Thymus (tissue), 11 donors: ENCODE data around the gene SP110. TPM values are rescaled to one million over a fixed set of nuclear protein-coding genes. Genes with fewer than 3 reads are reported as not detected.

Source experiments
- DNase-seq, 9 donors: peaks; one replicate each; pipeline ENCODE4 v3.0.0-alpha.2; 2013; ENCODE audit warnings: low spot score in 9 of 9, low read depth in 6 of 9, missing footprints in 1 of 9
- H3K27ac ChIP-seq, 2 donors: one replicate each; pipeline ENCODE4 v1.5.1; 2013; ENCODE audit warnings: control low read depth in 1 of 2, low read depth in 1 of 2, low read length in 1 of 2, mild to moderate bottlenecking in 1 of 2, moderate library complexity in 1 of 2
- H3K27me3 ChIP-seq, 2 donors: one replicate each; pipeline ENCODE4 v1.5.1; 2013; ENCODE audit warnings: low read length in 1 of 2; ENCODE audit not compliant: control insufficient read depth in 2 of 2, insufficient read depth in 1 of 2
- H3K36me3 ChIP-seq, 2 donors: one replicate each; pipeline ENCODE4 v1.5.1; 2013; ENCODE audit warnings: low read length in 1 of 2, mild to moderate bottlenecking in 1 of 2, moderate library complexity in 1 of 2; ENCODE audit not compliant: control insufficient read depth in 2 of 2, insufficient read depth in 2 of 2
- H3K4me1 ChIP-seq, 2 donors: one replicate each; pipeline ENCODE4 v1.5.1; 2013; ENCODE audit warnings: low read length in 2 of 2; ENCODE audit not compliant: control insufficient read depth in 2 of 2, insufficient read depth in 2 of 2
- H3K4me3 ChIP-seq, 2 donors: one replicate each; pipeline ENCODE4 v1.5.1; 2013; ENCODE audit warnings: low read length in 2 of 2, control low read depth in 1 of 2, mild to moderate bottlenecking in 1 of 2
- H3K9me3 ChIP-seq, 2 donors: one replicate each; pipeline ENCODE4 v1.5.1; 2013; ENCODE audit warnings: low read length in 1 of 2, mild to moderate bottlenecking in 1 of 2; ENCODE audit not compliant: control insufficient read depth in 2 of 2, insufficient read depth in 1 of 2
- WGBS: extraction: QIAGEN DNeasy Blood & Tissue Kit; methylation state at CpG from one replicate; pipeline ENCODE4 v1.1.7; 2013; 5-methylcytosine and 5-hydroxymethylcytosine counted together
- polyA plus RNA-seq: library from polyadenylated mRNA; stranded (reverse); fragments of 200-250 nt; gene quantifications from one replicate; pipeline ENCODE4 v1.2.3, GENCODE V29; 2013
- total RNA-seq: library from RNA; stranded (reverse); fragments of 120-200 nt; gene quantifications from one replicate; pipeline ENCODE4 v1.2.4, GENCODE V29; 2013
- donor health status: healthy.

SP110 gene
- total and polyA plus RNA-seq, 2 donors, result 42.8 to 50.1 TPM

GRCh38 chr2:230184727-230185578 lies 34.8 kb downstream of the SP110 start:
- Histone ChIP-seq H3K27me3 (no peaks in the 10 kb centered on the region), H3K9me3 (no peaks in the 10 kb centered on the region), H3K27ac (no peak overlapping the region), H3K4me1 (no peaks in the 10 kb centered on the region), H3K36me3 (peaks cover 38 to 39% of the 10 kb centered on the region in 2 donors), H3K4me3 (no peak overlapping the region)
- WGBS, result 86% methylated on average over 10 of the region's 10 CpGs
- no peak for DNase-seq

- no peak overlapping the region for H3K27ac ChIP-seq
- no peak overlapping the region for H3K4me3 ChIP-seq
- DNase-seq, result no peak
- H3K27me3 ChIP-seq, result no peaks in the 10 kb centered on the region
- H3K9me3 ChIP-seq, result no peaks in the 10 kb centered on the region
- H3K36me3 ChIP-seq, result peaks cover 65 to 74% of the 10 kb centered on the region in 2 donors
- 98% methylated on average over 2 of the region's 2 CpGs for WGBS
- H3K4me1 ChIP-seq, result no peaks in the 10 kb centered on the region
These were observed 38.6 kb downstream of the SP110 start for GRCh38 chr2:230181195-230181594.

DNA sequence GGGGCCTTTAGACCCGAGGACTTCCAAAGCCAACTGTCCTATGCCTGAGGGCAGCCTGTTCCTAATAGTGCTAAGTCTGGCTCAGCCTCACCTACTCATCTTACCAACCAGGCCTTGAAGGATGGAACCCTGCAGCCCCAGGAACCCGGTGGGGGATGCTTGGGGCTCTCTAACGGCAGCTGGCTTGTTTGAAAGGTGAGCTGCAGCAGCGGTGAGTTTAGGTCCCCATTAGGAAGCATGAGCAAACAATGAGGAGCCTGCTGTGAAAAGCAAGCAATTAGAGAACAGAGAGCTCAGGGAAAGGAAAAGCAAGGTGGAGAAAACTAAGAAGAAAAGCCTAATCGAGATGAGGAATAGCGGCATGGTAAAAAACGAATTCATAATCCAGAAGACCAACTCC lies 39.9 kb downstream of the SP110 start:
- Histone ChIP-seq H3K36me3 (peaks cover 67 to 74% of the 10 kb centered on the region in 2 donors), H3K9me3 (no peaks in the 10 kb centered on the region), H3K4me1 (no peaks in the 10 kb centered on the region), H3K4me3 (no peak overlapping the region), H3K27me3 (no peaks in the 10 kb centered on the region), H3K27ac (no peak overlapping the region)
- 98% methylated on average over 7 of the region's 7 CpGs for WGBS
- DNase-seq, result no peak

- no peak overlapping the region for H3K4me3 ChIP-seq
- DNase-seq, result no peak
- H3K4me1 ChIP-seq, result no peaks in the 10 kb centered on the region
- H3K27ac ChIP-seq, result no peak overlapping the region
- no peaks in the 10 kb centered on the region for H3K9me3 ChIP-seq
- H3K27me3 ChIP-seq, result no peaks in the 10 kb centered on the region
- 91% methylated on average over 7 of the region's 7 CpGs for WGBS
- peaks cover 66 to 73% of the 10 kb centered on the region in 2 donors for H3K36me3 ChIP-seq
These were observed 41.0 kb downstream of the SP110 start for GRCh38 chr2:230178546-230179485.

- DNase-seq, result no peak
- H3K27me3 ChIP-seq, result no peaks in the 10 kb centered on the region
- 83% methylated on average over 3 of the region's 3 CpGs for WGBS
- no peaks in the 10 kb centered on the region for H3K9me3 ChIP-seq
- H3K27ac ChIP-seq, result no peak overlapping the region
- H3K36me3 ChIP-seq, result peaks cover 62 to 71% of the 10 kb centered on the region in 2 donors
- H3K4me1 ChIP-seq, result no peaks in the 10 kb centered on the region
- no peak overlapping the region for H3K4me3 ChIP-seq
These were observed 42.8 kb downstream of the SP110 start for GRCh38 chr2:230176996-230177395.

DNA sequence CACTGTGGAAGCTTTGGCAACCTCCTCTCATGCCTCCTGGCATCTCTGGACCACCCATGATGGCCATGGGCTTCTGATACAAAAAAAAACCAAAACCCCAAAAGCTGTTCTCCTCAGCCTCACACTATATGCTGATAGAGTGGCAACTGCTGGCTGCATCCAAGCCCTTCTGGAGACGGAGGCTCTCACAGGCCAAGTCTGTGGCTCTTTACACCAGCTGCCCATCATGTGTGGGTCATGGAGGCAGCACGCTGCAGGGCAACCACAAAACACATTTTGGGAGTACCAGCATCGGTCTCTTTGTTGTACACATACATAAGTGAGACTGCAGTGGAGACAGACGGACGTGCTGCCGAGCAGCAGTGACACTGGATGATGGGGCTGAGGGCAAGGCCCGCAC lies 45.3 kb downstream of the SP110 start:
- no peak for DNase-seq
- WGBS, result 91% methylated on average over 7 of the region's 7 CpGs

GRCh38 chr2:230172852-230173251 lies 46.9 kb downstream of the SP110 start:
- peaks cover 67% of the 10 kb centered on the region in 2 donors for H3K36me3 ChIP-seq
- no peak for DNase-seq
- no peak overlapping the region for H3K27ac ChIP-seq
- H3K4me3 ChIP-seq, result no peak overlapping the region
- H3K4me1 ChIP-seq, result peaks cover 0 to 3% of the 10 kb centered on the region in 2 donors
- no peaks in the 10 kb centered on the region for H3K9me3 ChIP-seq
- WGBS, result 97% methylated on average over 11 of the region's 11 CpGs
- H3K27me3 ChIP-seq, result no peaks in the 10 kb centered on the region

More for the DNA sequence above, 45.3 kb downstream of the SP110 start:
- Histone ChIP-seq H3K4me3 (no peak overlapping the region), H3K27me3 (no peaks in the 10 kb centered on the region), H3K4me1 (peaks cover 0 to 3% of the 10 kb centered on the region in 2 donors), H3K9me3 (no peaks in the 10 kb centered on the region), H3K27ac (no peak overlapping the region), H3K36me3 (peaks cover 68 to 70% of the 10 kb centered on the region in 2 donors)

DNA sequence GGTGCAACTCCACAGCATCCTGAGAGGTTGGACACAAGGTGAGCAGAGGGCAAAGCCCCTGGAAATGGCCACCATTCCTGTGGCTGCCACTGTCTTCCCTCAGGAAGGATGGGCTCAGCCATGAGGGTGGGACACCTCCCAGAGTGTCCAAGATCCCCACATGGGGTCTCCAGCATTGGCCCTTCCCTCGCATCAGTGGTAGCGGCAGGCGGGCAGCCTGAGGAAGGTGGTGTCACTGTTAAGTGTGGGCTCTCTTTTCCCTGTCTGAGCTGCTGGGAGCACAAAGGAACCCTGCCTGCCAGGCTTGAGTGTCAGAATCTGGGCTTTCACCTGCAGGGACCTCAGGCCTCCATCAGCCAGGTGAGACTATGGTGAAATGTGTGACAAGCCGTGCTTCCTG lies 47.6 kb downstream of the SP110 start:
- DNase-seq, result no peak
- H3K9me3 ChIP-seq, result no peaks in the 10 kb centered on the region
- H3K27ac ChIP-seq, result no peak overlapping the region
- no peak overlapping the region for H3K4me3 ChIP-seq
- H3K36me3 ChIP-seq, result peaks cover 67% of the 10 kb centered on the region in 2 donors
- H3K4me1 ChIP-seq, result peaks cover 0 to 3% of the 10 kb centered on the region in 2 donors
- over 99% methylated on average over 4 of the region's 4 CpGs for WGBS
- no peaks in the 10 kb centered on the region for H3K27me3 ChIP-seq

GRCh38 chr2:230170532-230170931 lies 49.3 kb downstream of the SP110 start:
- DNase-seq, result peak in 1 of 9 donors; percentile 20
- peak overlapping the region in 1 of 2 donors; percentile 18 for H3K27ac ChIP-seq
- peaks cover 56% of the 10 kb centered on the region in 2 donors for H3K36me3 ChIP-seq
- 23% methylated on average over 9 of the region's 9 CpGs for WGBS
- peaks cover 0 to 3% of the 10 kb centered on the region in 2 donors for H3K4me1 ChIP-seq
- no peak overlapping the region for H3K4me3 ChIP-seq
- no peaks in the 10 kb centered on the region for H3K9me3 ChIP-seq
- H3K27me3 ChIP-seq, result no peaks in the 10 kb centered on the region
